Right lobe of liver (tissue), 6 donors: ENCODE data around the gene ALDH1L2. TPM values are rescaled to one million over a fixed set of nuclear protein-coding genes. Genes with fewer than 3 reads are reported as not detected.

Source experiments
- ATAC-seq, 4 donors: fragments of 200-7000 bp; cut with Tn5 transposase; one replicate each; pipeline ENCODE4 v1.9.1; 2020; ENCODE audit warnings: mild to moderate bottlenecking in 4 of 4, moderate library complexity in 4 of 4
- DNase-seq, 3 donors: peaks; one replicate each; pipeline ENCODE4 v3.0.0-alpha.2; 2020
- H3K27ac ChIP-seq, 3 donors: fragments of 200-600 bp; one replicate each; pipeline ENCODE4 v1.8.0; 2022
- H3K27me3 ChIP-seq, 2 donors: fragments of 200-600 bp; one replicate each; pipeline ENCODE4 v1.8.0; 2022
- H3K36me3 ChIP-seq, 4 donors: fragments of 200-600 bp; sonication (generic) in 1 of 4; one replicate each; pipeline versions ENCODE4 v1.5.1 to v1.8.0; 2017 to 2022; ENCODE audit warnings: control low read depth in 1 of 4
- H3K4me1 ChIP-seq, 4 donors: fragments of 200-600 bp; sonication (generic) in 1 of 4; one replicate each; pipeline versions ENCODE4 v1.5.1 to v1.8.0; 2017 to 2022; ENCODE audit warnings: control low read depth in 1 of 4
- H3K4me3 ChIP-seq, 3 donors: fragments of 200-600 bp; one replicate each; pipeline ENCODE4 v1.8.0; 2022
- H3K9me3 ChIP-seq, 4 donors: fragments of 200-600 bp; sonication (generic) in 1 of 4; one replicate each; pipeline versions ENCODE4 v1.5.1 to v1.8.0; 2017 to 2022; ENCODE audit warnings: control low read depth in 1 of 4
- CTCF ChIP-seq, 4 donors: fragments of 200-600 bp in 3 of 4; fragments of 450-650 bp in 1 of 4; IDR thresholded peaks; one replicate each; pipeline versions ENCODE4 v1.5.1 to v1.8.0; 2016 to 2022; ENCODE audit warnings: antibody characterized with exemption in 4 of 4, mild to moderate bottlenecking in 2 of 4
- POLR2A ChIP-seq: fragments of 450-650 bp; IDR thresholded peaks from one replicate; pipeline ENCODE4 v1.6.1; 2017; ENCODE audit warnings: antibody characterized with exemption, mild to moderate bottlenecking
- WGBS: methylation state at CpG from one replicate; pipeline ENCODE4 v1.1.6; 2018; ENCODE audit warnings: low coverage, low lambda C conversion rate; ENCODE audit not compliant: insufficient coverage; ENCODE audit errors: missing lambda C conversion rate; 5-methylcytosine and 5-hydroxymethylcytosine counted together
- intact Hi-C, 2 donors: fragments of 100-400 bp; cut with DNase I; formaldehyde crosslinking; loops; one replicate each; pipeline versions ENCODE4 v1.11.2 to v1.14.1; 2022
- long read RNA-seq: library from polyadenylated mRNA; unstranded; transcript quantifications from one replicate; pipeline ENCODE4 v2.0.0, GENCODE V29; 2019
- total RNA-seq, 6 experiments: library from RNA; depleted of rRNA in 2 of 6; stranded (reverse); fragments of >200 nt in 2 of 6; fragmentation: NEBNext Ultra II Directional in 3 of 6; extraction: Animal tissue kit (Norgen Biotek cat#: 25700) in 3 of 6; gene quantifications; one replicate each; pipeline versions ENCODE4 v1.1.0 to v1.2.4, GENCODE V29; 2016 to 2023
- donor health status: DM: no; HTN: yes; CAD: no.
- donor health status: DM: no; HTN: no; CAD: no.
- donor health status: DM: no; HTN: no; CAD: no.
- donor health status: DM: no; HTN: yes; CAD: no.
- donor health status: DM: no; HTN: yes; CAD: no.

Gene ALDH1L2
- total RNA-seq, result under 1 TPM; 0.15 to 0.90 (median 0.28) TPM
- long read RNA-seq, partial matches to known transcripts, result 0 of 1 reads
- long read RNA-seq, other reads (novel, unspliced or antisense), result 1 of 1 reads

- ATAC-seq, result peak; percentile 89 to 96 (median 94)
- peak; percentile 63 to 72 (median 70) for DNase-seq
- H3K4me3 ChIP-seq, result peak within 1 kb of the TSS; percentile 25 to 50 (median 38)
- no peak for TF ChIP-seq CTCF (IDR thresholded peaks at IDR 0.05)
- TF ChIP-seq POLR2A, result no peak
- WGBS, result 57% methylated on average over 17 of the region's 75 CpGs
- H3K36me3 ChIP-seq, result no peaks in the 10 kb centered on the region
- H3K9me3 ChIP-seq, result no peaks in the 10 kb centered on the region
- H3K4me1 ChIP-seq, result peaks cover 0 to 9% (median 0%) of the 10 kb centered on the region in 4 donors
- no peak within 1 kb of the TSS for H3K27ac ChIP-seq
- no peaks in the 10 kb centered on the region for H3K27me3 ChIP-seq
- intact Hi-C loops, result no loop called here
Observed at GRCh38 chr12:105084251-105085250, at the start of gene ALDH1L2. TSS of gene ALDH1L2 (minus strand) at chr12:105084458. CDS start at chr12:105084436, 22 bp downstream.

GRCh38 chr12:105120551-105120950 lies 36.3 kb upstream of the ALDH1L2 start:
- intact Hi-C loops, result no loop called here
- Histone ChIP-seq H3K27ac (no peak overlapping the region), H3K36me3 (peaks cover under 1 to 91% (median 38%) of the 10 kb centered on the region in 4 donors), H3K9me3 (no peaks in the 10 kb centered on the region), H3K27me3 (no peaks in the 10 kb centered on the region), H3K4me1 (peaks cover 0 to 5% (median 0%) of the 10 kb centered on the region in 4 donors), H3K4me3 (no peak overlapping the region)
- WGBS, result 26% methylated on average over 2 of the region's 2 CpGs
- no peak for TF ChIP-seq POLR2A
- no peak for TF ChIP-seq CTCF (IDR thresholded peaks at IDR 0.05)
- DNase-seq (no peak), ATAC-seq (peak in 3 of 4 donors; percentile 73 to 94 (median 81))

GRCh38 chr12:105116969-105117368 lies 32.7 kb upstream of the ALDH1L2 start:
- intact Hi-C loops, result no loop called here
- no peak for TF ChIP-seq CTCF (IDR thresholded peaks at IDR 0.05)
- TF ChIP-seq POLR2A, result no peak
- WGBS, result 88% methylated on average over 1 of the region's 1 CpG
- ATAC-seq (no peak), DNase-seq (no peak)
- H3K27me3 ChIP-seq, result no peaks in the 10 kb centered on the region
- no peak overlapping the region for H3K27ac ChIP-seq
- H3K4me3 ChIP-seq, result no peak overlapping the region
- H3K36me3 ChIP-seq, result peaks cover 0 to 71% (median 25%) of the 10 kb centered on the region in 4 donors
- peaks cover 0 to 5% (median 0%) of the 10 kb centered on the region in 4 donors for H3K4me1 ChIP-seq
- no peaks in the 10 kb centered on the region for H3K9me3 ChIP-seq

- 90% methylated on average over 3 of the region's 3 CpGs for WGBS
- intact Hi-C loops, result no loop called here
- no peak for ATAC-seq
- no peak overlapping the region for H3K27ac ChIP-seq
- no peaks in the 10 kb centered on the region for H3K27me3 ChIP-seq
- peaks cover 0 to 38% (median 16%) of the 10 kb centered on the region in 4 donors for H3K36me3 ChIP-seq
- no peak overlapping the region for H3K4me3 ChIP-seq
- no peak for DNase-seq
- H3K4me1 ChIP-seq, result peaks cover 0 to 30% (median 3%) of the 10 kb centered on the region in 4 donors
- H3K9me3 ChIP-seq, result no peaks in the 10 kb centered on the region
- TF ChIP-seq CTCF (IDR thresholded peaks at IDR 0.05) (no peak), POLR2A (no peak)
Observed at GRCh38 chr12:105113094-105113493, 28.8 kb upstream of the ALDH1L2 start.
